Activated CD8-positive, alpha-beta T cell treated with anti-CD3 and anti-CD28 coated beads for 36 hours (primary cell): ENCODE data around the gene AIFM3. TPM values are rescaled to one million over a fixed set of nuclear protein-coding genes. Genes with fewer than 3 reads are reported as not detected.
A peak's percentile ranks its signal among the peaks of the same experiment; 100 is the strongest.

Experiments used
- ATAC-seq: fragments of 200-7000 bp; cut with Tn5 transposase; one replicate; pipeline ENCODE4 v1.10.0; 2021; ENCODE audit warnings: mild to moderate bottlenecking, moderate library complexity
- CTCF ChIA-PET: fragments of 350-600 bp; sonication (Branson Sonifier 250); formaldehyde crosslinking; loops from one replicate; lab custom pipeline; 2021; ENCODE audit warnings: antibody characterized with exemption; lab: Charles Lee
- POLR2A ChIA-PET: fragments of 350-600 bp; sonication (Branson Sonifier 250); formaldehyde crosslinking; loops from one replicate; lab custom pipeline; 2021; ENCODE audit warnings: antibody characterized with exemption; lab: Charles Lee
- DNase-seq: peaks from one replicate; pipeline ENCODE4 v3.0.0-alpha.2; 2020
- H3K27ac Mint-ChIP-seq: one replicate; pipeline ENCODE4 v1.8.0; 2021; ENCODE audit warnings: mild to moderate bottlenecking, mixed read lengths
- H3K27me3 Mint-ChIP-seq: one replicate; pipeline ENCODE4 v1.8.0; 2021; ENCODE audit warnings: mixed read lengths
- H3K36me3 Mint-ChIP-seq: one replicate; pipeline ENCODE4 v1.8.0; 2021; ENCODE audit warnings: low read depth, mixed read lengths
- H3K4me1 Mint-ChIP-seq: one replicate; pipeline ENCODE4 v1.8.0; 2021; ENCODE audit warnings: low read depth, mixed read lengths
- H3K4me3 Mint-ChIP-seq: one replicate; pipeline ENCODE4 v1.8.0; 2021; ENCODE audit warnings: mild to moderate bottlenecking, moderate library complexity, mixed read lengths
- H3K9me3 Mint-ChIP-seq: one replicate; pipeline ENCODE4 v1.8.0; 2021; ENCODE audit warnings: mixed read lengths
- intact Hi-C: fragments of 100-400 bp; cut with micrococcal nuclease; formaldehyde crosslinking; loops from one replicate; pipeline ENCODE4 v1.10.0; 2022
- total RNA-seq, 2 experiments: library from RNA; stranded (reverse); gene quantifications; one replicate each; pipeline ENCODE4 v1.2.3, GENCODE V29; 2021
- TF ChIP-seq, protein P1 (sequence below): fragments of 200-600 bp; IDR thresholded peaks from one replicate; pipeline ENCODE4 v1.8.0; 2022; ENCODE audit warnings: antibody characterized with exemption, mild to moderate bottlenecking

Gene AIFM3
- total RNA-seq, 2 experiments from 2014 or later: 0.25 to 0.40 TPM

DNA sequence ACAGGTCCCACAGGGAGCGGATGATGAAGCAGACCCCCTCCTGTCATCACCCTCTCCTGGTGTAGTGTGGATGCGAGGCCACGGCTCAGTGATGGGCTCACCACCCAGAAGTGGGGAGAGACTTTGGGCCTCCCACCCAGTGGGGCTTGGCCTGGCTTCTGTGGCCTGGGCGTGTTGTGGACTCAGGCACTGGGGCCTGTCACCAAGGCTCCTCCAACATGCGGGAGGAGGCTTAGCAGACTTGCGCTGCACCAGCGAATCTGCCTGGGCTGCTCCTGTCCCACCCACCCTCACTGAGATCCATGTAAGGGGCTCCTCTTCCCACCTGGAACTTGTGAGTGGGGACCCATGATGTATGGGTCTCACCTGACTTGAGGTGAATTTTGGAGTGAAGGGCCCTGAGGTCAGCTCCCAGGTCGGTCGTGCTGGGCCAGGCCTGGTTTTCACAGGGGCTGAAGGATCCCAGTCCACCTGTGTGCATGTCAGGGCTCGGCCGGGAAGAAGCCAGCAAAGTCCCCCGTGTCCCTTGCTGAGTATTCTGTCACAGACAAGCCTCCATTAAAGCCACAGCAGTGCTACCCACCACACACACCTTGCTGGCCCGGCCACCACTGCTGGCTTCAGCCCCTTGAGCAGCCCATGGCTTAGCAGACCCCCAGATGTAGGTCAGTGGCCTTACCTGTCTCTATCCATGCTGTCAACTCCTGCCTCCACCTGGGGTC lies 30.6 kb downstream of the AIFM3 start:
- Mint-ChIP-seq H3K27me3 (no peaks in the 10 kb centered on the region), H3K4me3 (no peak overlapping the region), H3K36me3 (peaks cover 3% of the 10 kb centered on the region), H3K4me1 (peaks cover 7% of the 10 kb centered on the region), H3K27ac (peak overlapping the region; percentile 31), H3K9me3 (no peaks in the 10 kb centered on the region)
- ChIA-PET POLR2A (interaction anchor here (1.0 to 5.0 kb wide), 2 partner anchors 12 to 16 kb away, joined by 3 to 20 read pairs; no protein-coding TSS in a partner anchor), CTCF (no interaction called here)
- intact Hi-C loops: no loop called here
- ATAC-seq: no peak
- DNase-seq: no peak
- TF ChIP-seq, protein P1, sequence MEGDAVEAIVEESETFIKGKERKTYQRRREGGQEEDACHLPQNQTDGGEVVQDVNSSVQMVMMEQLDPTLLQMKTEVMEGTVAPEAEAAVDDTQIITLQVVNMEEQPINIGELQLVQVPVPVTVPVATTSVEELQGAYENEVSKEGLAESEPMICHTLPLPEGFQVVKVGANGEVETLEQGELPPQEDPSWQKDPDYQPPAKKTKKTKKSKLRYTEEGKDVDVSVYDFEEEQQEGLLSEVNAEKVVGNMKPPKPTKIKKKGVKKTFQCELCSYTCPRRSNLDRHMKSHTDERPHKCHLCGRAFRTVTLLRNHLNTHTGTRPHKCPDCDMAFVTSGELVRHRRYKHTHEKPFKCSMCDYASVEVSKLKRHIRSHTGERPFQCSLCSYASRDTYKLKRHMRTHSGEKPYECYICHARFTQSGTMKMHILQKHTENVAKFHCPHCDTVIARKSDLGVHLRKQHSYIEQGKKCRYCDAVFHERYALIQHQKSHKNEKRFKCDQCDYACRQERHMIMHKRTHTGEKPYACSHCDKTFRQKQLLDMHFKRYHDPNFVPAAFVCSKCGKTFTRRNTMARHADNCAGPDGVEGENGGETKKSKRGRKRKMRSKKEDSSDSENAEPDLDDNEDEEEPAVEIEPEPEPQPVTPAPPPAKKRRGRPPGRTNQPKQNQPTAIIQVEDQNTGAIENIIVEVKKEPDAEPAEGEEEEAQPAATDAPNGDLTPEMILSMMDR: no peak

DNA sequence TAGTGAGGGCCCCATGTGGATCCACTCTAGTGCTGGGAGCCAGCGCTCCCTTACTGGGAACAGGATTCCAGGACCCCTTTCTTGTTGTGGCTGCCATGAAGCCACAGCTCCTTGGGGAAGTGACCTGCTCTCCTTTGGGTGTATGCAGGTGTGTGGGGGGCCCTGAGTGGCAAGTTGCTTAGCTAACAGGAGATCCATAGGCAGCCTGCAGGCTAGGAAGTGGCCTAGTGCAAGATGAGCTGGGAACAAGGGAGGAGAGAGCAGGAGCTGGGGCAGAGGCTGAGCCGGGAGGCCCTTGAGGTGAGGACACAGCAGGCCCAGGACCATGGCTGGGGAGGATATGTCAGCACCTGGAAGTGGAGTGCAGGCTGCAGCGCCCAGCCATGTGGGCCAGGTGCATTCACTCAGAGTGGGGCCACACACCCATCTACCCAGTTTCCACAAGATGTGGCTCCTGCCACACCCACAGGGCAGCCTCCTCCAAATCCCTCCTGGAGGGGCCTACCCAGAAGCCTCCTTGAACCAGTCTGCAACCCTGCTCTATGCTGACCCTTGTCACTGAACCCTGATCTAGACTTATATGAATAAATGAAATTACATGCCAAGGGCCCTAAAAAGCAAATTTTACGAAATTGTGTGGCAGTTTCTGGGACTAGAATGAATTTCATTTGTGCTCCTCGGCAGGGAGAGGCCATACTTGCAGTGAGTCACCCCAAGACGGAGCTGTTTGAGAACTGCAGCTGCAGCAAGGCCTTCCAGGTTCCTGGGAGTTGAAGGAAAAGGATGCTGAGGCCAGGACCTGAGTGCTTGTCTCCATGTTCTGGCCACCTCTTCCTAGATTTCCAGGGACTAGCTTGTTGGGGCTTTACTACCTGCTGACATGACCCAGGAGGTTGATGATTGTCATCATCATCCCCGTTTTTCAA lies 31.6 kb downstream of the AIFM3 start:
- ATAC-seq: no peak
- ChIA-PET CTCF (interaction anchor here (0.8 to 1.5 kb wide), 2 partner anchors 37 to 57 kb away, joined by 3 to 9 read pairs; no protein-coding TSS in a partner anchor), POLR2A (interaction anchor here (1.0 to 5.5 kb wide), 5 partner anchors 8 to 42 kb away, joined by 3 to 51 read pairs (median 20); partner anchors contain the start of gene LZTR1)
- H3K9me3 Mint-ChIP-seq: no peaks in the 10 kb centered on the region
- H3K4me3 Mint-ChIP-seq: no peak overlapping the region
- peaks cover 3% of the 10 kb centered on the region for H3K36me3 Mint-ChIP-seq
- DNase-seq: no peak
- intact Hi-C loops: no loop called here
- TF ChIP-seq, protein P1: no peak
- peak overlapping the region; percentile 38 for H3K27ac Mint-ChIP-seq
- H3K27me3 Mint-ChIP-seq: no peaks in the 10 kb centered on the region
- H3K4me1 Mint-ChIP-seq: peaks cover 9% of the 10 kb centered on the region

- Mint-ChIP-seq H3K27me3 (no peaks in the 10 kb centered on the region), H3K27ac (peak overlapping the region; percentile 96), H3K36me3 (peaks cover 3% of the 10 kb centered on the region), H3K9me3 (no peaks in the 10 kb centered on the region), H3K4me1 (peaks cover 15% of the 10 kb centered on the region), H3K4me3 (peak overlapping the region; percentile 92)
- CTCF ChIA-PET: interaction anchor here (0.8 to 1.5 kb wide), 2 partner anchors 38 to 56 kb away, joined by 3 to 9 read pairs; no protein-coding TSS in a partner anchor
- ATAC-seq (no peak), DNase-seq (no peak)
- TF ChIP-seq, protein P1: no peak
- POLR2A ChIA-PET: interaction anchor here (1.1 to 5.5 kb wide), 6 partner anchors 9 to 79 kb away, joined by 3 to 51 read pairs (median 12); partner anchors contain the start of genes LZTR1 and P2RX6
- intact Hi-C loops: no loop called here
Measured at GRCh38 chr22:20999350-21000206, 32.5 kb downstream of the AIFM3 start.

GRCh38 chr22:21000207-21000986 lies 33.3 kb downstream of the AIFM3 start:
- TF ChIP-seq, protein P1: no peak
- DNase-seq (peak; percentile 22), ATAC-seq (no peak)
- peaks cover 3% of the 10 kb centered on the region for H3K36me3 Mint-ChIP-seq
- H3K27me3 Mint-ChIP-seq: no peaks in the 10 kb centered on the region
- intact Hi-C loops: no loop called here
- POLR2A ChIA-PET: interaction anchor here (1.1 to 5.5 kb wide), 5 partner anchors 10 to 80 kb away, joined by 3 to 51 read pairs (median 20); partner anchors contain the start of genes LZTR1 and P2RX6
- H3K9me3 Mint-ChIP-seq: no peaks in the 10 kb centered on the region
- peak overlapping the region; percentile 92 for H3K4me3 Mint-ChIP-seq
- peaks cover 15% of the 10 kb centered on the region for H3K4me1 Mint-ChIP-seq
- CTCF ChIA-PET: interaction anchor here (0.7 to 1.5 kb wide), 2 partner anchors 20 to 39 kb away, joined by 3 to 9 read pairs; no protein-coding TSS in a partner anchor
- H3K27ac Mint-ChIP-seq: peak overlapping the region; percentile 96
